PFSK-1 (cell line): ENCODE data around the gene TXNDC11.

Source experiments
- FOXP2 ChIP-seq: optimal IDR thresholded peaks from 2 replicates; pipeline ENCODE3; 2011; ENCODE audit warnings: borderline replicate concordance, control low read depth, inconsistent platforms; ENCODE audit not compliant: insufficient read depth; ENCODE audit errors: extremely low read length, extremely low read depth
- POLR2AphosphoS5 ChIP-seq: IDR thresholded peaks from 2 replicates; pipeline ENCODE4 v1.6.1; 2012; ENCODE audit warnings: low read depth, mild to moderate bottlenecking, control low read depth, low read length, moderate library complexity
- SIN3A ChIP-seq: IDR thresholded peaks from 2 replicates; pipeline ENCODE4 v1.6.1; 2012; ENCODE audit warnings: mild to moderate bottlenecking, low read length, moderate library complexity, borderline replicate concordance; ENCODE audit not compliant: insufficient read depth
- TAF1 ChIP-seq: IDR thresholded peaks from 2 replicates; pipeline ENCODE4 v1.6.1; 2012; ENCODE audit warnings: low read length, control low read depth, borderline replicate concordance; ENCODE audit not compliant: insufficient read depth
- TF ChIP-seq, protein P1 (sequence below), 2 experiments: IDR thresholded peaks; 2 replicates each; pipeline versions ENCODE4 v1.6.1 to v1.8.0; 2011 to 2012; ENCODE audit warnings: low read depth in 2 of 2, low read length in 2 of 2, control low read depth in 1 of 2, inconsistent platforms in 1 of 2, mild to moderate bottlenecking in 1 of 2, moderate library complexity in 1 of 2; ENCODE audit not compliant: insufficient read depth in 1 of 2

The TXNDC11 gene

DNA sequence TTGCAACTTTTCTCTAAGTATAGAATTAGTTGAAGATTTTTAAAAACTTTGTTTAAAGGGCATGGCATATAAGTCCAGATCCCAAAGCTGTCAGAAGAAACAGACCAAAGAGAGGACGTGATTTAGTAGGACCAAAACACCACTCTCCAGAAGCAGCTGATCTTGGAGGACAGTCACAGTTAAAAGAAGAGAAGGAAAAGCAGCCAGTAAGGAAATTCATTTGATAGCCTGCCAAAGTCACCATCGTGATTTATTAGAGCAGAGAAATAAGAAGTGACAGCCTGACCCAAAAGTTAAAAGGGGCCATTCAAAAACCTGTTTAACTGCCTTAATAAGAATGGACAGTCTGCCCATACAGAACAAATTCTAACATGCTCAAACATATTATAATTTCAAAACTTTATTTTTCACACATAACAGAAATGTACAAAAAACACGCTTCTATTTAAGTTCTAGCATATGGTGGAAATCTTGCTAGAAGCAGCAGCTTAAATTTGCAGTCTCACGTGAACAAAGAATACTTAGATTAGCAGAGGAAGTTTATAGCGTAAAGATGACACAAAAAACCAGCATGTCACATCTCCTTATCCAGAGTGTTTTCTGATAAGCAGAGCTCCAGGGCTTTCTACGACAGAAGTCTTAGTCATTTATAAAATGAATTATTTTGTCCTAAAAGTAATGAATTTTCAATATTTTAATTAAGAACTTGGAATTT lies 37.2 kb downstream of the TXNDC11 start:
- TF ChIP-seq SIN3A: no peak
- TF ChIP-seq, protein P1, sequence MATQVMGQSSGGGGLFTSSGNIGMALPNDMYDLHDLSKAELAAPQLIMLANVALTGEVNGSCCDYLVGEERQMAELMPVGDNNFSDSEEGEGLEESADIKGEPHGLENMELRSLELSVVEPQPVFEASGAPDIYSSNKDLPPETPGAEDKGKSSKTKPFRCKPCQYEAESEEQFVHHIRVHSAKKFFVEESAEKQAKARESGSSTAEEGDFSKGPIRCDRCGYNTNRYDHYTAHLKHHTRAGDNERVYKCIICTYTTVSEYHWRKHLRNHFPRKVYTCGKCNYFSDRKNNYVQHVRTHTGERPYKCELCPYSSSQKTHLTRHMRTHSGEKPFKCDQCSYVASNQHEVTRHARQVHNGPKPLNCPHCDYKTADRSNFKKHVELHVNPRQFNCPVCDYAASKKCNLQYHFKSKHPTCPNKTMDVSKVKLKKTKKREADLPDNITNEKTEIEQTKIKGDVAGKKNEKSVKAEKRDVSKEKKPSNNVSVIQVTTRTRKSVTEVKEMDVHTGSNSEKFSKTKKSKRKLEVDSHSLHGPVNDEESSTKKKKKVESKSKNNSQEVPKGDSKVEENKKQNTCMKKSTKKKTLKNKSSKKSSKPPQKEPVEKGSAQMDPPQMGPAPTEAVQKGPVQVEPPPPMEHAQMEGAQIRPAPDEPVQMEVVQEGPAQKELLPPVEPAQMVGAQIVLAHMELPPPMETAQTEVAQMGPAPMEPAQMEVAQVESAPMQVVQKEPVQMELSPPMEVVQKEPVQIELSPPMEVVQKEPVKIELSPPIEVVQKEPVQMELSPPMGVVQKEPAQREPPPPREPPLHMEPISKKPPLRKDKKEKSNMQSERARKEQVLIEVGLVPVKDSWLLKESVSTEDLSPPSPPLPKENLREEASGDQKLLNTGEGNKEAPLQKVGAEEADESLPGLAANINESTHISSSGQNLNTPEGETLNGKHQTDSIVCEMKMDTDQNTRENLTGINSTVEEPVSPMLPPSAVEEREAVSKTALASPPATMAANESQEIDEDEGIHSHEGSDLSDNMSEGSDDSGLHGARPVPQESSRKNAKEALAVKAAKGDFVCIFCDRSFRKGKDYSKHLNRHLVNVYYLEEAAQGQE (IDR thresholded peaks at IDR 0.05; ENCODE audit: insufficient read depth in 1 of 2, low read depth in 2 of 2, low read length in 2 of 2): no peak
- TF ChIP-seq POLR2AphosphoS5: no peak
- no peak for TF ChIP-seq FOXP2
- no peak for TF ChIP-seq TAF1

DNA sequence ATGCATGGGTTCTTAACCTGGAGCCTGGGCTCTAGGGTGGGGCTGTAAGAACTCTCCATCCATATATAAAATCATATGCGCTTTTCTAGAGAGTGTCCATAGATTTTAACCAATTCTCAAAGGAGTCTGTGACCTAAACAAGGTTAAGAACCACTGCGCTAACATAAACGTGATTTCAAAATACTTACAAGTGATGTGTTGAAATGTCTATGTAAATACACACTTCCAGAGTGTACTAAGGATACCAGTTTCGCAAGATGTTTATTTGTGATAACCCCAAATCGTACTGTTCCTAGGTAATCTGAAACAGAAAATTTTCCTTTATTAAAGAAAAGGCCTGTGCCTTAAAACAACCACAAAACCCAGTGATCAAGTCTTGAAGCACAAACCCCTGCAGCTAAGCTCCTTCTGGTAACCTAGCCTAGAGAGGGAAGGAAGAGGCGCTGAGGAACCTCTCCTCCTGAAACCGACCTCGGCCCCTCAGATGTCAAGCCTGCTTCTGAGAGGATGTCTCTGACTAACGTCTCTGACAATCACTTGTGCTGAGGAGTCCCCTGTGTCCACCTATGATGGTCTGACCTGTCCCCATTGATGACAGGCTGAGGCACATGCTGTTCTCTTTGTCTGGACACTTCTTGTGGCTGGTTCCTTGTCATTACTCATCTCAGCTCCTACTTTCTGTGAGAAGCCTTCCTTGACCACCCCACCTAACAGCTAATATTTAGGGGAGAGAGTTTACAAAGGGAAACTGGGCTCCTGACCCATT lies 42.2 kb downstream of the TXNDC11 start:
- TF ChIP-seq, protein P1 (IDR thresholded peaks at IDR 0.05; ENCODE audit: insufficient read depth in 1 of 2, low read depth in 2 of 2, low read length in 2 of 2): no peak
- TF ChIP-seq SIN3A: no peak
- TF ChIP-seq POLR2AphosphoS5: no peak
- no peak for TF ChIP-seq TAF1
- no peak for TF ChIP-seq FOXP2

DNA sequence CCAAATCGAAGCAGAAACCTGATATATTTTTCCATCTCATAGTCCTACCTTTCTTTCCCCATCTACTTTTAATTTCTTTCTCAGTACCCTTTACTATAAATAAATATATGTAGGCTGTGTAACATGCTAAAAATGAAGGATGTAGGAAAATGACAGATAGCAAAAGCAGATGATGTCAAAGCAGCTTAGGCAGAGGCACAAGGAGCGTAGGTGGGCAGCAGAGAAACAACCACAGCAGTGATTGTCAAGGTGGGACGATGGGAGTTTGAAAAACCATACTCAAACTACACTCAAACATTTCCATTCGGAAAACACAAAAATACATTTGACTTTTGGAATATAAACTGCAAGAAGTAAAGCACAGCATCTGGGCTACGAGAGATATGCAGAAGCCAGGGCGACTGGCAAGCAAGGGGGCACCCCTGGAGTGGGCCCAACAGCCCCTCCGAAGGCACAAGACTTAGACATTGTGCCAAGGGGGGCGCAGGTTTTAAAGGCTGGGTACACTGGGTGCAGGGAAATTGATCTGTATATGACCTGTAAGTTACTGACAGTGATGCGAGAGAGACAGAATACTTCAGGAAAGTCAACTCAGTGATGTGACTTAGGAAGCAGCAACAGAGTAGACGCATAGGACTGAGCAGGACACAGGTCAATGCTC lies 43.3 kb downstream of the TXNDC11 start:
- TF ChIP-seq, protein P1 (IDR thresholded peaks at IDR 0.05; ENCODE audit: insufficient read depth in 1 of 2, low read depth in 2 of 2, low read length in 2 of 2): no peak
- no peak for TF ChIP-seq FOXP2
- TF ChIP-seq SIN3A: no peak
- no peak for TF ChIP-seq POLR2AphosphoS5
- TF ChIP-seq TAF1: no peak

DNA sequence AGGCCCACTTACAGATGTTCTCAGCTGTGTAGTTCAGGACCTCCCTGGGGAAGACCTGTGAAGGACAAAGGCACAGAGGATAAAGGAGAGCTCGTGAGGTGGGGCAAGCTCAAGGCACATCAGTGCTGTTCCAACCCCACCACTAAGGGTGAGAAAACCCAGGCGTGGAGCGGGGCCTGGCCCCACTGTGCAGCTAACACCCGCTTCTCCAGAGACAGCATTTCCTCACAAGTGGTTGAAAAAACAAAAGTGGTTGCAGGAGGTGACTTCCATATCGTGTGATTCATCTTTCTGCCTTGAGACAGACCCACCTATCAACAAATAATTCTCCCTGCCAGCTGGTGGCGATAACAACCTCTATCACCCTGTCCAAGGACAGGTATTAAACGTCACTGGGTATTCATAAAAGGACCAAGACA lies 44.4 kb downstream of the TXNDC11 start:
- TF ChIP-seq TAF1 (no peak), FOXP2 (no peak), SIN3A (no peak), POLR2AphosphoS5 (no peak)
- TF ChIP-seq, protein P1 (IDR thresholded peaks at IDR 0.05; ENCODE audit: insufficient read depth in 1 of 2, low read depth in 2 of 2, low read length in 2 of 2): no peak
